ENCODE data around the gene CCNY.

DNA sequence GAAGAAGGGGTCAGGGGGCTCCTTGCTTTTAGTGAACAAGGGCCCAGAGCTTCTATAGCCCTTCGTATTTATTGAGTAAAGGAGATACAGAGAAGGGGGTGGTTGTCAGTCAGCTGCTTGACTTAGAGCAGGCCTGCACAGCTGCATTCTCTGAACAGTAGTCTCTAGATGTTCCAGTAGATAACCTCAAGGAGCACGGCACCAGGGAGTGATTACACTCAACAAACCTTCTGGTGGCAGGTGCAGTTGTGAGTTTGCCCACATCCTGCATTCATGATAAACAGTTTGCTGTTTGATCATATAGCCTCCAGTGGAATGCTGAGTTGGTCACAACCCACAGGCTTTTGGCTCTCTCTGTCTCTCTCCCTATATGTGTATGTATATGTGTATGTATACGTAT, 198.8 kb downstream of the CCNY start:
- TF ChIP-seq POLR2AphosphoS5 (IDR thresholded peaks at IDR 0.05) = no peak
- TF ChIP-seq, protein P1, sequence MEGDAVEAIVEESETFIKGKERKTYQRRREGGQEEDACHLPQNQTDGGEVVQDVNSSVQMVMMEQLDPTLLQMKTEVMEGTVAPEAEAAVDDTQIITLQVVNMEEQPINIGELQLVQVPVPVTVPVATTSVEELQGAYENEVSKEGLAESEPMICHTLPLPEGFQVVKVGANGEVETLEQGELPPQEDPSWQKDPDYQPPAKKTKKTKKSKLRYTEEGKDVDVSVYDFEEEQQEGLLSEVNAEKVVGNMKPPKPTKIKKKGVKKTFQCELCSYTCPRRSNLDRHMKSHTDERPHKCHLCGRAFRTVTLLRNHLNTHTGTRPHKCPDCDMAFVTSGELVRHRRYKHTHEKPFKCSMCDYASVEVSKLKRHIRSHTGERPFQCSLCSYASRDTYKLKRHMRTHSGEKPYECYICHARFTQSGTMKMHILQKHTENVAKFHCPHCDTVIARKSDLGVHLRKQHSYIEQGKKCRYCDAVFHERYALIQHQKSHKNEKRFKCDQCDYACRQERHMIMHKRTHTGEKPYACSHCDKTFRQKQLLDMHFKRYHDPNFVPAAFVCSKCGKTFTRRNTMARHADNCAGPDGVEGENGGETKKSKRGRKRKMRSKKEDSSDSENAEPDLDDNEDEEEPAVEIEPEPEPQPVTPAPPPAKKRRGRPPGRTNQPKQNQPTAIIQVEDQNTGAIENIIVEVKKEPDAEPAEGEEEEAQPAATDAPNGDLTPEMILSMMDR (IDR thresholded peaks at IDR 0.05) = no peak
- no peak for TF ChIP-seq POLR2A (IDR thresholded peaks at IDR 0.05)
